ENCODE measurements around the gene C12orf50. TPM values are rescaled to one million over a fixed set of nuclear protein-coding genes. Genes with fewer than 3 reads are reported as not detected.

The C12orf50 gene
- polyA plus RNA-seq, 2 of the 4 experiments (the other 2 are of a cell fraction), result 0.03 TPM; not detected in 1

DNA sequence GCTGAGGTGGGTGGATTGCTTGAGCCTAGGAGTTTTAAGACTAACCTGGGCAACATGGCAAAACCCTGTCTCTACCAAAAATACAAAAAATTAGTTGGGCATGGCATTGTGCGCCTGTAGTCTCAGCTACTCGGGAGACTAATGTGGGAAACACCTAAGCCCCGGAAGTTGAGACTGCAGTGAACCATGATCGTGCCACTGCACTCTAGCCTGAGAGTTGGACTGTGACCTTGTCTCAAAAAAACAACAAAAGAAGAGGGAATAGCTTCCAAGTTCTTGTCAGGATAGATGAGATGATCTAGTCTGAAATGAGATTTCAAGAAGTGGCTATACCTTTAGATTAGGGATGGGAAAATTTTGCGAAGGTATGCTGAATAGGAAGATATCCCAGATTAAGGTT lies 14.8 kb upstream of the C12orf50 start:
- H3K9me3 ChIP-seq, result no peaks in the 10 kb centered on the region
- FAIRE-seq (no peak), DNase-seq (ENCODE audit: low read depth in 1 of 2, low spot score in 1 of 2) (no peak), ATAC-seq (no peak)
- 97% methylated on average over 5 of the region's 5 CpGs for WGBS (ENCODE audit: missing lambda C conversion rate)
- H3K4me1 ChIP-seq, result no peaks in the 10 kb centered on the region; the same call in 2 of the 3 replicates
- no peak overlapping the region for H3K27ac ChIP-seq
- H3K4me3 ChIP-seq, result no peak overlapping the region
- ChIA-PET POLR2A (no interaction called here), CTCF (no interaction called here)
- TF ChIP-seq POLR2A (IDR thresholded peaks at IDR 0.05; ENCODE audit: low read length) (no peak), KDM5A (IDR thresholded peaks at IDR 0.05) (no peak), ZSCAN20 (CRISPR knock-in tag; IDR thresholded peaks at IDR 0.05) (no peak), MYC (IDR thresholded peaks at IDR 0.05; ENCODE audit: borderline replicate concordance, low read length) (no peak), CHD4 (IDR thresholded peaks at IDR 0.05; ENCODE audit: borderline replicate concordance) (no peak), BHLHE40 (IDR thresholded peaks at IDR 0.05; ENCODE audit: low read depth, low read length) (no peak), RAD21 (conservative IDR thresholded peaks at IDR 0.05 in 1 of 2, IDR thresholded peaks at IDR 0.05 in 1 of 2) (no peak), NPAS2 (CRISPR knock-in tag; IDR thresholded peaks at IDR 0.05; ENCODE audit: borderline replicate concordance) (no peak), HOXA7 (CRISPR knock-in tag; IDR thresholded peaks at IDR 0.05) (no peak), ESRRA (IDR thresholded peaks at IDR 0.05; ENCODE audit: borderline replicate concordance, low read length) (no peak), FOSB (CRISPR knock-in tag; IDR thresholded peaks at IDR 0.05) (no peak), POLR2AphosphoS2 (conservative IDR thresholded peaks at IDR 0.05; ENCODE audit: low read length) (no peak), CBX8 (IDR thresholded peaks at IDR 0.05) (no peak), TFCP2L1 (CRISPR knock-in tag; IDR thresholded peaks at IDR 0.05) (no peak), PHF8 (IDR thresholded peaks at IDR 0.05; ENCODE audit: borderline replicate concordance, low read depth) (no peak), TP53 (CRISPR knock-in tag; IDR thresholded peaks at IDR 0.05) (no peak)
- TF ChIP-seq, protein P1, sequence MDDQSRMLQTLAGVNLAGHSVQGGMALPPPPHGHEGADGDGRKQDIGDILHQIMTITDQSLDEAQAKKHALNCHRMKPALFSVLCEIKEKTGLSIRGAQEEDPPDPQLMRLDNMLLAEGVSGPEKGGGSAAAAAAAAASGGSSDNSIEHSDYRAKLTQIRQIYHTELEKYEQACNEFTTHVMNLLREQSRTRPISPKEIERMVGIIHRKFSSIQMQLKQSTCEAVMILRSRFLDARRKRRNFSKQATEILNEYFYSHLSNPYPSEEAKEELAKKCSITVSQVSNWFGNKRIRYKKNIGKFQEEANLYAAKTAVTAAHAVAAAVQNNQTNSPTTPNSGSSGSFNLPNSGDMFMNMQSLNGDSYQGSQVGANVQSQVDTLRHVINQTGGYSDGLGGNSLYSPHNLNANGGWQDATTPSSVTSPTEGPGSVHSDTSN (IDR thresholded peaks at IDR 0.05), result no peak
- TF ChIP-seq, protein P2, sequence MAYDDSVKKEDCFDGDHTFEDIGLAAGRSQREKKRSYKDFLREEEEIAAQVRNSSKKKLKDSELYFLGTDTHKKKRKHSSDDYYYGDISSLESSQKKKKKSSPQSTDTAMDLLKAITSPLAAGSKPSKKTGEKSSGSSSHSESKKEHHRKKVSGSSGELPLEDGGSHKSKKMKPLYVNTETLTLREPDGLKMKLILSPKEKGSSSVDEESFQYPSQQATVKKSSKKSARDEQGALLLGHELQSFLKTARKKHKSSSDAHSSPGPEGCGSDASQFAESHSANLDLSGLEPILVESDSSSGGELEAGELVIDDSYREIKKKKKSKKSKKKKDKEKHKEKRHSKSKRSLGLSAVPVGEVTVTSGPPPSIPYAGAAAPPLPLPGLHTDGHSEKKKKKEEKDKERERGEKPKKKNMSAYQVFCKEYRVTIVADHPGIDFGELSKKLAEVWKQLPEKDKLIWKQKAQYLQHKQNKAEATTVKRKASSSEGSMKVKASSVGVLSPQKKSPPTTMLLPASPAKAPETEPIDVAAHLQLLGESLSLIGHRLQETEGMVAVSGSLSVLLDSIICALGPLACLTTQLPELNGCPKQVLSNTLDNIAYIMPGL (CRISPR knock-in tag; IDR thresholded peaks at IDR 0.05; ENCODE audit: borderline replicate concordance), result no peak
- no peak overlapping the region for H3K4me2 ChIP-seq

- ATAC-seq, result no peak
- CTCF ChIA-PET, result no interaction called here
- 88% methylated on average over 1 of the region's 1 CpG for WGBS (ENCODE audit: missing lambda C conversion rate)
- H3K4me3 ChIP-seq, result no peak overlapping the region
- H3K9me3 ChIP-seq, result no peaks in the 10 kb centered on the region
- H3K4me1 ChIP-seq, result peaks cover 25% of the 10 kb centered on the region
- H3K4me2 ChIP-seq, result peak overlapping the region; percentile 93; the same call in 2 of the 3 replicates
- no peak for DNase-seq (ENCODE audit: low read depth in 1 of 2, low spot score in 1 of 2)
- TF ChIP-seq FOSL2 (IDR thresholded peaks at IDR 0.05) (no peak), FOSL2 (CRISPR knock-in tag; IDR thresholded peaks at IDR 0.05) (no peak), NFE2L2 (conservative IDR thresholded peaks at IDR 0.05; ENCODE audit: low read length) (no peak), SREBF2 (IDR thresholded peaks at IDR 0.05) (no peak), JUNB (IDR thresholded peaks at IDR 0.05) (no peak), HDAC2 (IDR thresholded peaks at IDR 0.05) (no peak), KDM5A (IDR thresholded peaks at IDR 0.05) (no peak), HOXA7 (CRISPR knock-in tag; IDR thresholded peaks at IDR 0.05) (no peak), EP300 (IDR thresholded peaks at IDR 0.05) (no peak), NPAS2 (CRISPR knock-in tag; IDR thresholded peaks at IDR 0.05; ENCODE audit: borderline replicate concordance) (no peak), HEYL (CRISPR knock-in tag; IDR thresholded peaks at IDR 0.05) (no peak), POLR2AphosphoS2 (conservative IDR thresholded peaks at IDR 0.05; ENCODE audit: low read length) (no peak), CBX2 (IDR thresholded peaks at IDR 0.05; ENCODE audit: borderline replicate concordance, low read depth) (no peak)
- TF ChIP-seq, protein P3, sequence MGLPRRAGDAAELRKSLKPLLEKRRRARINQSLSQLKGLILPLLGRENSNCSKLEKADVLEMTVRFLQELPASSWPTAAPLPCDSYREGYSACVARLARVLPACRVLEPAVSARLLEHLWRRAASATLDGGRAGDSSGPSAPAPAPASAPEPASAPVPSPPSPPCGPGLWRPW (IDR thresholded peaks at IDR 0.05), result no peak
- TF ChIP-seq, protein P2 (CRISPR knock-in tag; IDR thresholded peaks at IDR 0.05; ENCODE audit: borderline replicate concordance), result no peak
- POLR2A ChIA-PET, result no interaction called here
- FAIRE-seq, result no peak
- H3K27ac ChIP-seq, result no peak overlapping the region
Measured at GRCh38 chr12:88037770-88038169, 8.6 kb upstream of the C12orf50 start.

Measured in A549 (cell line).